IMR-90 (cell line): ENCODE measurements around the gene GSN. TPM values are rescaled to one million over a fixed set of nuclear protein-coding genes. Genes with fewer than 3 reads are reported as not detected.

Experiments used
- ATAC-seq: fragments of 200-7000 bp; cut with Tn5 transposase; 2 replicates; pipeline ENCODE4 v1.9.1; 2020; ENCODE audit warnings: low read depth, mild to moderate bottlenecking, moderate library complexity
- BruUV-seq: library from RNA; stranded (reverse); fragments of 400-500 nt; replicated peaks from 2 replicates; lab custom pipeline; 2021; lab: Mats Ljungman, UMichigan
- CTCF ChIA-PET: fragments of 300-600 bp; formaldehyde crosslinking; extraction: SDS; loops from one replicate; lab custom pipeline; 2021; ENCODE audit warnings: antibody characterized with exemption; lab: Yijun Ruan, JAX
- POLR2A ChIA-PET: fragments of 300-600 bp; sonication (Branson Sonifier 250); formaldehyde crosslinking; loops from one replicate; lab custom pipeline; 2022; ENCODE audit warnings: antibody characterized with exemption; ENCODE audit not compliant: unreplicated experiment; lab: Charles Lee
- DNase-seq: peaks from one replicate; pipeline ENCODE4 v3.0.0; 2013
- H2AFZ ChIP-seq: replicated peaks from 2 replicates; pipeline ENCODE3; 2013; ENCODE audit warnings: low read length, mild to moderate bottlenecking; ENCODE audit not compliant: poor library complexity
- H2AK5ac ChIP-seq: 2 replicates; pipeline ENCODE4 v1.6.1; 2013; ENCODE audit warnings: low read depth, low read length, inconsistent platforms
- H2AK9ac ChIP-seq: replicated peaks from 2 replicates; pipeline ENCODE3; 2013; ENCODE audit warnings: mild to moderate bottlenecking, low read depth, low read length, moderate library complexity; ENCODE audit not compliant: poor library complexity
- H2BK120ac ChIP-seq: 2 replicates; pipeline ENCODE4 v1.6.1; 2013; ENCODE audit warnings: low read depth, low read length, inconsistent platforms
- H2BK15ac ChIP-seq: 3 replicates; pipeline ENCODE4 v1.6.1; 2013; ENCODE audit warnings: low read depth, low read length, inconsistent platforms
- H2BK20ac ChIP-seq: 2 replicates; pipeline ENCODE4 v1.6.1; 2013; ENCODE audit warnings: low read depth, mild to moderate bottlenecking, inconsistent platforms, low read length, moderate library complexity
- H2BK5ac ChIP-seq: 2 replicates; pipeline ENCODE4 v1.6.1; 2013; ENCODE audit warnings: mild to moderate bottlenecking, low read depth, low read length, inconsistent platforms; ENCODE audit not compliant: poor library complexity, severe bottlenecking
- H3K14ac ChIP-seq: replicated peaks from 2 replicates; pipeline ENCODE4 v1.6.1; 2013; ENCODE audit warnings: low read depth, low read length, inconsistent platforms
- H3K18ac ChIP-seq: 2 replicates; pipeline ENCODE4 v1.6.1; 2013; ENCODE audit warnings: low read depth, low read length, control low read depth
- H3K23ac ChIP-seq: 2 replicates; pipeline ENCODE4 v1.6.1; 2013; ENCODE audit warnings: low read depth, low read length, inconsistent platforms
- H3K27ac ChIP-seq: 2 replicates; pipeline ENCODE4 v1.5.1; 2013; ENCODE audit warnings: mild to moderate bottlenecking, control low read depth, low read length; ENCODE audit not compliant: insufficient read depth
- H3K27me3 ChIP-seq: 2 replicates; pipeline ENCODE4 v1.6.1; 2013; ENCODE audit warnings: low read length; ENCODE audit not compliant: control insufficient read depth, insufficient read depth
- H3K36me3 ChIP-seq: 2 replicates; pipeline ENCODE4 v1.6.1; 2013; ENCODE audit warnings: low read length, mixed read lengths; ENCODE audit not compliant: control insufficient read depth, insufficient read depth
- H3K4ac ChIP-seq: 2 replicates; pipeline ENCODE4 v1.6.1; 2013; ENCODE audit warnings: low read depth, low read length, inconsistent platforms
- H3K4me1 ChIP-seq: 2 replicates; pipeline ENCODE4 v1.6.1; 2013; ENCODE audit warnings: low read length, mixed read lengths; ENCODE audit not compliant: control insufficient read depth, insufficient read depth
- H3K4me2 ChIP-seq: 2 replicates; pipeline ENCODE4 v1.6.1; 2013; ENCODE audit warnings: low read depth, mild to moderate bottlenecking, control low read depth, low read length, moderate library complexity
- H3K4me3 ChIP-seq: 2 replicates; pipeline ENCODE4 v1.5.1; 2013; ENCODE audit warnings: low read depth, mild to moderate bottlenecking, control low read depth, low read length, moderate library complexity; ENCODE audit not compliant: insufficient read depth
- H3K56ac ChIP-seq: 2 replicates; pipeline ENCODE4 v1.6.1; 2013; ENCODE audit warnings: low read length, inconsistent platforms; ENCODE audit not compliant: insufficient read depth; ENCODE audit errors: extremely low read depth
- H3K79me1 ChIP-seq, 2 experiments: 2 replicates each; pipeline ENCODE4 v1.6.1; 2013; ENCODE audit warnings: low read length in 2 of 2, inconsistent platforms in 1 of 2, low read depth in 1 of 2
- H3K9ac ChIP-seq: 2 replicates; pipeline ENCODE4 v1.6.1; 2013; ENCODE audit warnings: low read depth, low read length, control low read depth
- H3K9me1 ChIP-seq: 2 replicates; pipeline ENCODE4 v1.6.1; 2013; ENCODE audit warnings: low read length, inconsistent platforms; ENCODE audit not compliant: insufficient read depth
- H3K9me3 ChIP-seq: 2 replicates; pipeline ENCODE4 v1.6.1; 2013; ENCODE audit warnings: low read length; ENCODE audit not compliant: control insufficient read depth, insufficient read depth
- H4K20me1 ChIP-seq: 2 replicates; pipeline ENCODE4 v1.6.1; 2013; ENCODE audit warnings: low read length, inconsistent platforms; ENCODE audit not compliant: insufficient read depth
- H4K5ac ChIP-seq: 2 replicates; pipeline ENCODE4 v1.6.1; 2013; ENCODE audit warnings: mild to moderate bottlenecking, low read depth, low read length, control low read depth
- H4K8ac ChIP-seq, 2 experiments: 2 replicates each; pipeline ENCODE4 v1.6.1; 2013; ENCODE audit warnings: low read depth in 2 of 2, low read length in 2 of 2, control low read depth in 1 of 2, inconsistent platforms in 1 of 2
- H4K91ac ChIP-seq: 2 replicates; pipeline ENCODE4 v1.6.1; 2013; ENCODE audit warnings: low read depth, low read length, inconsistent platforms; ENCODE audit not compliant: insufficient read depth
- ELK1 ChIP-seq: fragments of 150-350 bp; IDR thresholded peaks from 2 replicates; pipeline ENCODE4 v1.6.1; 2016; ENCODE audit warnings: low read depth, mild to moderate bottlenecking, low read length, moderate library complexity, borderline replicate concordance
- FOS ChIP-seq: fragments of 150-350 bp; IDR thresholded peaks from 2 replicates; pipeline ENCODE4 v1.6.1; 2016; ENCODE audit warnings: low read depth, low read length
- MAZ ChIP-seq: IDR thresholded peaks from 2 replicates; pipeline ENCODE4 v1.6.1; 2012; ENCODE audit warnings: low read depth, mild to moderate bottlenecking, low read length, improper control_type of control experiment, moderate library complexity, borderline replicate concordance
- POLR2A ChIP-seq: IDR thresholded peaks from 2 replicates; pipeline ENCODE4 v1.6.1; 2012; ENCODE audit warnings: mild to moderate bottlenecking, low read depth, low read length
- RAD21 ChIP-seq: IDR thresholded peaks from 2 replicates; pipeline ENCODE4 v1.6.1; 2012; ENCODE audit warnings: low read length, improper control_type of control experiment
- SMC3 ChIP-seq: fragments of 150-350 bp; IDR thresholded peaks from 2 replicates; pipeline ENCODE4 v1.6.1; 2016; ENCODE audit warnings: low read depth, mild to moderate bottlenecking, antibody characterized with exemption, low read length, moderate library complexity
- WGBS, 2 experiments: methylation state at CpG; one replicate each; pipeline versions ENCODE4 v1.1.5 to v1.1.7; 2013; ENCODE audit warnings: missing lambda C conversion rate in 2 of 2; ENCODE audit not compliant: insufficient read length in 1 of 2; ENCODE audit errors: extremely low coverage in 2 of 2; 5-methylcytosine and 5-hydroxymethylcytosine counted together
- dilution Hi-C: fragments of 300-500 bp; cut with HindIII; formaldehyde crosslinking; loops from one replicate; pipeline ENCODE4 v1.14.3; 2018; ENCODE audit warnings: low sequenced_read_pairs; ENCODE audit not compliant: unreplicated experiment
- in situ Hi-C: fragments of 300-500 bp; cut with MboI; formaldehyde crosslinking; loops from 3 replicates; pipeline ENCODE4 v1.14.3; 2019; ENCODE audit warnings: low sequenced_read_pairs, inconsistent platforms, mixed read lengths
- intact Hi-C: fragments of 100-400 bp; cut with micrococcal nuclease; formaldehyde crosslinking; loops from 2 replicates; pipeline ENCODE4 v1.10.0; 2022
- polyA plus RNA-seq, 3 experiments: library from polyadenylated mRNA; depleted of rRNA; stranded (reverse); fragments of >200 nt; gene quantifications; 2 replicates each; pipeline ENCODE4 v1.2.3, GENCODE V29; 2012; ENCODE audit warnings: low replicate concordance in 1 of 3
- total RNA-seq: library from RNA; depleted of rRNA; stranded (reverse); fragments of >200 nt; gene quantifications from 2 replicates; pipeline ENCODE4 v1.2.3, GENCODE V29; 2012

GSN gene
- total and polyA plus RNA-seq, 2 of the 4 experiments (the other 2 are of a cell fraction), result 495 to 547 TPM

- Histone ChIP-seq H3K4me1 (peaks cover 15% of the 10 kb centered on the region), H3K23ac (no peak overlapping the region), H2BK15ac (no peak overlapping the region), H4K8ac (0 out of 4 replicates have a peak overlapping the region, but pooled peaks of 1 of the 2 experiments have one; percentile 29), H3K79me1 (peaks cover 36 to 62% of the 10 kb centered on the region in 2 experiments), H3K9me1 (peaks cover 10% of the 10 kb centered on the region), H4K5ac (0 out of 2 replicates have a peak overlapping the region, but pooled peaks have one; percentile 60), H4K91ac (no peak overlapping the region), H2BK5ac (peak overlapping the region; percentile 46), H3K27me3 (no peaks in the 10 kb centered on the region), H3K14ac (0 out of 2 replicates have a peak overlapping the region, but pooled peaks have one; percentile 6), H3K4me2 (peak overlapping the region; percentile 44; the same call in 1 of the 2 replicates), H2AK5ac (no peak overlapping the region), H3K4ac (no peak overlapping the region), H3K4me3 (no peak overlapping the region), H3K9ac (no peak overlapping the region; the same call in 1 of the 2 replicates), H2BK120ac (peak overlapping the region; percentile 38; the same call in 1 of the 2 replicates), H2BK20ac (no peak overlapping the region), H3K36me3 (peaks cover 45% of the 10 kb centered on the region), H3K18ac (no peak overlapping the region; the same call in 1 of the 2 replicates), H4K20me1 (no peaks in the 10 kb centered on the region), H3K27ac (no peak overlapping the region), H3K9me3 (no peaks in the 10 kb centered on the region), H2AK9ac (no peak overlapping the region), H2AFZ (no peak overlapping the region), H3K56ac (no peak overlapping the region)
- ATAC-seq (peak; percentile 59), DNase-seq (peak; percentile 42)
- dilution Hi-C loops, result no loop called here
- in situ Hi-C loops, result no loop called here
- no TSS peak for BruUV-seq
- no peak for TF ChIP-seq MAZ
- TF ChIP-seq POLR2A, result no peak
- no peak for TF ChIP-seq ELK1
- no peak for TF ChIP-seq FOS
- no peak for TF ChIP-seq SMC3
- TF ChIP-seq RAD21, result no peak
- ChIA-PET CTCF (interaction anchor here (0.6 to 0.9 kb wide), 2 partner anchors 13 to 30 kb away, joined by 3 to 4 read pairs; no protein-coding TSS in a partner anchor), POLR2A (no interaction called here)
- WGBS, 2 experiments, result no CpG with 5 or more reads among the region's 3 CpGs
- intact Hi-C loops, result no loop called here
These were observed 77.1 kb downstream of the GSN start for GRCh38 chr9:121345070-121345469.
